Nephron progenitor cell (in vitro differentiated cells): ENCODE data around the gene SCAANT1.

Source experiments
- DNase-seq: peaks from one replicate; pipeline ENCODE4 v3.0.0; 2021
- H3K27ac Mint-ChIP-seq: 2 replicates; pipeline ENCODE4 v1.8.0; 2021; ENCODE audit warnings: mild to moderate bottlenecking, moderate library complexity, mixed read lengths
- H3K27me3 Mint-ChIP-seq: 2 replicates; pipeline ENCODE4 v1.8.0; 2021; ENCODE audit warnings: mild to moderate bottlenecking, low read depth, mixed read lengths; ENCODE audit not compliant: poor library complexity
- H3K36me3 Mint-ChIP-seq: 2 replicates; pipeline ENCODE4 v1.8.0; 2021; ENCODE audit warnings: low read depth, mixed read lengths
- H3K4me1 Mint-ChIP-seq: 2 replicates; pipeline ENCODE4 v1.8.0; 2021; ENCODE audit warnings: mixed read lengths
- H3K4me3 Mint-ChIP-seq: 2 replicates; pipeline ENCODE4 v1.8.0; 2021; ENCODE audit warnings: mild to moderate bottlenecking, moderate library complexity, mixed read lengths
- H3K9me3 Mint-ChIP-seq: 2 replicates; pipeline ENCODE4 v1.8.0; 2021; ENCODE audit warnings: mild to moderate bottlenecking, moderate library complexity, mixed read lengths
- CTCF ChIP-seq: fragments of 200-600 bp; sonication (generic); IDR thresholded peaks from 2 replicates; pipeline ENCODE4 v1.5.0; 2021; ENCODE audit warnings: antibody characterized with exemption

The SCAANT1 gene

GRCh38 chr3:63931290-63931689 is 19.1 kb upstream of the SCAANT1 start:
- DNase-seq = no peak
- no peaks in the 10 kb centered on the region for H3K27me3 Mint-ChIP-seq
- no peak overlapping the region for H3K4me3 Mint-ChIP-seq
- peaks cover under 1% of the 10 kb centered on the region for H3K9me3 Mint-ChIP-seq
- no peak for TF ChIP-seq CTCF
- H3K27ac Mint-ChIP-seq = peak overlapping the region; percentile 75
- H3K4me1 Mint-ChIP-seq = peaks cover 52% of the 10 kb centered on the region
- peaks cover 16% of the 10 kb centered on the region for H3K36me3 Mint-ChIP-seq

DNA sequence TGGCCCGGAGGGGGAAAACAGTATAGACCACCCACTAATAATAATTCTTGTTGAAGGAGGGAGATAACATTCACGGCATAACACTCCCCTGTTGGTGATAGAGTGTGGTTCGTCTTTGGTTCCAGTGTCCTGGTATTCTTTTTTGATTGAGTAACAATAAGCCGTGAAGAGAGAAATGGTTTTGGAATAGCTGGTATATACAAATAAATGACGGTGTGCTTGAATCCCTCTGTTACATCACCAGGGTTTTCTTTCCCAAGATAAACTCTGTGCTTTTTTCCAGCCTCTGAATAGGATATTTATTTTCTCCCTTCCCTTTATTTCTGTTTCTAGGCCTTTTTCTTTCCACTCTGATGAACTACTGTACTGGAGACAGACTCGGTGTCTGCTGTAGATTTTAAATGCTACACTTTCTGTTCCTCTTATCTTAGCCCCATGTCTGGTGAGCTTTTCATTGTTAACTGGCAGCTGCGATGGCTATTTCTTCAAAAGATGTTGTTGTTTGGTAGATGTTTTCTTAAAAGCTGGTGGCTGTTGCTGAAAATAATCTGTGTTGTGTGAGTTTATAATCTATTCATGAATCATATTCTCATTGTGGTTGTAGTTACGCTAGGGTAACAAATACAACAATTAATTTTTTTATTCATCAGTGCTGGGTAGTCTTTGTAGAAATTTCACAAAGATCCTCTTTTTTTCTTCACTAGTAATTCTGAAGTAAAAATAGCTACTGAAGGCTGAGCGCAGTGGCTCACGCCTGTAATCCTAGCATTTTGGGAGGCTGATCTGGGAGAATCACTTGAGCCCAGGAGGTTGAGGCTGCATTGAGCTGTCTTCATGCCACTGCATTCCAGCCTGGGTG is 15.5 kb upstream of the SCAANT1 start:
- H3K4me3 Mint-ChIP-seq = no peak overlapping the region
- no peak for DNase-seq
- H3K4me1 Mint-ChIP-seq = peaks cover 31% of the 10 kb centered on the region
- no peak for TF ChIP-seq CTCF
- H3K9me3 Mint-ChIP-seq = peaks cover 27% of the 10 kb centered on the region
- no peak overlapping the region for H3K27ac Mint-ChIP-seq
- no peaks in the 10 kb centered on the region for H3K27me3 Mint-ChIP-seq
- H3K36me3 Mint-ChIP-seq = peaks cover 52% of the 10 kb centered on the region

DNA sequence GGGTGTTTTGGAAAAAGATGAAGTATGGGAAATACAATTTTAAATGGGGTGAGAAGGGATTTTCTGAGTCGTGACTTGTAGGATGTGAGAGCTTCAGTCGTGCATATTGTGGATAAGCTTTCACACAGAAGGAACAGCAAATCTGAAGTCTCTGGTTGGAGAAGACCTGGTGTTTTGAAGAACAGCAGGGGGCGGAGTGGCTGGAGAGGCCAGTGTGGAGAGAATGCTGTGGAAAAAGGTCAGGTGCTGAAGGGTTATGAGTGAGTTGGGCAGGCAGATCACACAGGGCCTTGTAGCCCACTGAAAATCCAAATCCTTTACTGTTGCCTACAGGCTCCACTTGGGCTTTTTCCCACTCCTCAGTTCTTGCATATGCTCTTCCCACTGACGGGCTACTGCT is 14.1 kb upstream of the SCAANT1 start:
- H3K27me3 Mint-ChIP-seq = no peaks in the 10 kb centered on the region
- peaks cover 17% of the 10 kb centered on the region for H3K4me1 Mint-ChIP-seq
- peaks cover 27% of the 10 kb centered on the region for H3K9me3 Mint-ChIP-seq
- H3K36me3 Mint-ChIP-seq = peaks cover 62% of the 10 kb centered on the region
- TF ChIP-seq CTCF = no peak
- H3K4me3 Mint-ChIP-seq = no peak overlapping the region
- H3K27ac Mint-ChIP-seq = no peak overlapping the region
- DNase-seq = no peak

DNA sequence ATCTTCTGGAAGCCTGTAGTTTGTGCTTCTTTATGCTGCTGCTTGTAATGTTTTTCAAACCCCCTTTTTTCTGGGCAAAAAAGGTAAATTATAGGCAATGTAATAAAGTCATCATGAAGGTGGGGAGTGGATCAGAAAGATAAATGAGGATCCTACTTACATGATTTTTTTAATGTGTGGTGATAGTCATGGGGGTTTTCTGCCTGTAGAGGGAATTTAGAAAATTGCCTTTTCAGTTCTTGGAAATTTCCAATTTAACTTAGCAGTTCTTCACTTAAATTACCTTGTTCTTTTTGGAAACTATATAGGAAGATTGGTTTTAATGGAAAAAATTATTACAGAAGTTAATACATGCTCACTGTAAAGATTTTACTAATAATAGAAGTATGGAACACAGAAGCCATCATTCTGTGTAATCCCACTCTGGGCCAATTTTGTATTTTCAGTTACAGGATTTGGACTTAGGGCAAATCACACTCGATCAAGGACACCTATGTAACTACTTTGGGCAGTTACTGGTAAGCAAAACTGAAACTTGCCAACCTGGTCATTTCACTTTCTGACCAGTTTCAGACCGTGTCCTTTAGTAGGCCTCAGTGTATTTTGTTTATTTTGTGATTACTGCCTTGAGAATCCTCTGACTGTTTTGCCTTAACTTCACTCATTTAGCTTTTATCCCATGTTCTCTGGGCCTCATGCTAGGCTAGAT is 10.5 kb upstream of the SCAANT1 start:
- DNase-seq = no peak
- no peak for TF ChIP-seq CTCF
- Mint-ChIP-seq H3K4me1 (no peaks in the 10 kb centered on the region), H3K27ac (no peak overlapping the region), H3K4me3 (no peak overlapping the region), H3K9me3 (peaks cover 27% of the 10 kb centered on the region), H3K36me3 (peaks cover 74% of the 10 kb centered on the region), H3K27me3 (no peaks in the 10 kb centered on the region)

- peaks cover 74% of the 10 kb centered on the region for H3K36me3 Mint-ChIP-seq
- H3K4me3 Mint-ChIP-seq = no peak overlapping the region
- DNase-seq = no peak
- H3K27ac Mint-ChIP-seq = no peak overlapping the region
- no peaks in the 10 kb centered on the region for H3K4me1 Mint-ChIP-seq
- no peak for TF ChIP-seq CTCF
- H3K27me3 Mint-ChIP-seq = no peaks in the 10 kb centered on the region
- H3K9me3 Mint-ChIP-seq = peaks cover 27% of the 10 kb centered on the region
These were observed 9.7 kb upstream of the SCAANT1 start for GRCh38 chr3:63921741-63922482.
